Stimulated activated CD4-positive, alpha-beta T cell treated with anti-CD3 and anti-CD28 coated beads, Interleukin-4, amount 100 ng/mL, for 24 hours (primary cell): ENCODE results near the gene GATA2.

Experiments used
- DNase-seq: peaks from one replicate; pipeline ENCODE4 v3.0.0-alpha.2; 2020

Gene GATA2

DNA sequence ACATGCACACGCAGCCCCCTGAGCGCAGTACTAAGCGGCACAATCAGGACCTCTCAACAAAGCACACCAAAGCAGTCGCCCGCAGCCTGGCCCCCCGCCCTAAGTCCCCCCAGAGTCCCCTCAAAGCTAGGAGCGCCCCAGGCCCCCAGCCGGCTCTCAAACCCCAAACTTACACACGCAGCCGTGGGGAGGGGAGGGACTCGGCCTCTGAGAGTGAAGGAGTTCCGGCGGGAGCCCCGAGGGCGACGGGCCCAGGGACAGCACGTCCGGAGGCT lies 5.5 kb downstream of the GATA2 start:
- no peak for DNase-seq

DNA sequence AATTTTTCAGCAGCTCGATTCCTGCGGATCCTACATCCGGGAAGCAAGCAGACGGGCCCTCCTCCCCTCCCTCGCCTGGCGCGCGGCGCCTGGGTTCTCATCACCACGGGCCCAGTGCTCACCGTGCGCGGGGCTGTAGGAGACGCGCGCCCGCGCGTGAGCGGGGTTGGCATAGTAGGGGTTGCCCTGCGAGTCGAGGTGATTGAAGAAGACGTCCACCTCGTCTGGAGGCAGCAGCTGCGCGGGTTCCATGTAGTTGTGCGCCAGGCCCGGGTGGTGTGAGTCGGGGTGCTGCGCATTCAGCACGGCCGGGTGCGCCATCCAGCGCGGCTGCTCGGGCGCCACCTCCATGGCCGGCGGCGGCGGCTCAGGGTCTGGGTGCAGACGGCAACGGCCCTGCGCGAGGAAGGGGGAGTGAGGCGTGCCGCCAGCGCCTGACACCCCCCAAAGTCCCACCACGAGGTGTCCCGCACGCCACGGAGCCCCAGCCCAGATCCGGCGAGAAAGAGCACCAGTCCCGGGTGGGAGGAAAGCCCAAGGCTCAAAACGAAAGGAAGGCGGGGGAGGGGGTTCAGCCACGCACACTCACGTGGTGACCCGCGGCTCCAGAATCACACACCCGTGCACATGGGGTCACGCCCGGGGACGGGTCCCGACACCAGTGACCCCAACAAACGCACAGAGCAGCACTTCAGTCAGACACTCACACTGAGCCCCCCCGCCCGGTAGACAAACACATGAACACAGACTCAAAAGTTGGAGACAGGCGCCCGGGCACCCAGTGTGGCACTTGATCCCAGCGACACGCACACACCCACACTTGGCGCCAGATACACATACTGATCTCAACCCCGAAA lies 6.1 kb downstream of the GATA2 start:
- DNase-seq = no peak

- DNase-seq = no peak
These were observed 6.8 kb downstream of the GATA2 start for GRCh38 chr3:128486205-128486628.

GRCh38 chr3:128485282-128486204 lies 7.5 kb downstream of the GATA2 start:
- DNase-seq = no peak

DNA sequence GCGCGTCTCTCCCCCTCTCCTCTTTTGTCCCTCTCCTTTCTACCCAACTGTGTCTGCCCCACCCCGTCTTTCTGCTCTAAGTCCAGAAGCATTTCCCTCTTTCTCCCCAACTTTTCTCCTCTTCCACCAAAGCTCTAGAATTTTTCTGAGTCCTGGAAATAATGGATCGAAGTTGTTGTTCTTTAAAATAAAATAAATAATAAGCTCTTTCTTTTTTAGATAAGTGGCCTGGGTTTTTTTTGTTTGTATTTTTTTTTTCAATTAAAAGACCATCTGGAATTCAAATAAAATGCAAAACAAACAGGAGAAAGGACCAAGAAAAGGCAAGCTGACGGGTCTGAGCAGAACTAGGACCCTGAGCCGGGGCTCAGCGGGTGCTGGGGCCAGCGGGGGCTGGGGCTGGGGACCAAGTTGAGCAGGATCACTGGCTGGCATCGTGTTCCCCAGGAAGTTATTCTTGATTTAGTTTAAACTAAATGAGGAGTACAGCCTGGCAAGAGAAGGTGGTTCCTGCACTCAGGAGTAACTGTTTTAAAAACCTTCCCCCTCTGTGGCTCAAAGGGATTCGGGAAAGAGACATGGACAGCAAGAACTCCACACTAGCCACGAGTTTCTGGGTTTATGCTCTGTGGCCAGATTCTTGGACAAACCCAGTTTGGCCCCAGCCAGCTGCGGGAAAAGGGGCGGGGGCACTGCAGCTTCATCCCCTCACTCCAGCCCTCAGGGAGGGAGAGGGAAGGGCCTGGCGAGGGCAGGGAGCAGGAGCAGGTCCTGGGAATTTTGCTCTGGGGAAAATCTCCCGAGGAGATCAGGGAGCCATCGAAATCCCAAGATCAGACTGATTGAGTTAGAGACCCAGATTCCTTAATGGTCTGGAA lies 8.4 kb downstream of the GATA2 start:
- no peak for DNase-seq

GRCh38 chr3:128483657-128484403 lies 9.2 kb downstream of the GATA2 start:
- DNase-seq = no peak

- no peak for DNase-seq
These were observed 10.0 kb downstream of the GATA2 start for GRCh38 chr3:128482666-128483656.

DNA sequence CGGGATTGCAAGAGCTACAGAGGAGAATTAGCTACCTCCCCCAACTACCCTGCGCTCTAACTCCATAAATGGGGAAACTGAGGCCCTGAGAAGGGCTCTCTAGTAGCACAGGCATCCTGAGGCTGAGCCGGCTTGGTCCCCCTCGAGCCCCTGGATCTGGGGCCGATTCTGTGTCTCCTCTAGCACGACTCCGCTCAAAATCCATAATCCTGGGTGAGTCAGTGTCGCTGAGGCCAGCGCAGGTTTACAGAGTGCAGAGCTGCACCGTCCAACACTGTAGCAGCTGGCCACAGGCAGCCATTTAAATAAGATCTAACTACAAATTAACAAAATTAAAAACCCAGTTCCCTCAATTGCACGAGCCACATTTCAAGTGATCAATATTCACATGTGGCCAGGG lies 10.8 kb downstream of the GATA2 start:
- no peak for DNase-seq

GRCh38 chr3:128481438-128481942 lies 11.5 kb downstream of the GATA2 start:
- DNase-seq = no peak

GRCh38 chr3:128480717-128481437 lies 12.1 kb downstream of the GATA2 start:
- DNase-seq = no peak

- DNase-seq = no peak
These were observed 12.7 kb downstream of the GATA2 start for GRCh38 chr3:128480278-128480677.

GRCh38 chr3:128479558-128480086 lies 13.4 kb downstream of the GATA2 start:
- DNase-seq = no peak

DNA sequence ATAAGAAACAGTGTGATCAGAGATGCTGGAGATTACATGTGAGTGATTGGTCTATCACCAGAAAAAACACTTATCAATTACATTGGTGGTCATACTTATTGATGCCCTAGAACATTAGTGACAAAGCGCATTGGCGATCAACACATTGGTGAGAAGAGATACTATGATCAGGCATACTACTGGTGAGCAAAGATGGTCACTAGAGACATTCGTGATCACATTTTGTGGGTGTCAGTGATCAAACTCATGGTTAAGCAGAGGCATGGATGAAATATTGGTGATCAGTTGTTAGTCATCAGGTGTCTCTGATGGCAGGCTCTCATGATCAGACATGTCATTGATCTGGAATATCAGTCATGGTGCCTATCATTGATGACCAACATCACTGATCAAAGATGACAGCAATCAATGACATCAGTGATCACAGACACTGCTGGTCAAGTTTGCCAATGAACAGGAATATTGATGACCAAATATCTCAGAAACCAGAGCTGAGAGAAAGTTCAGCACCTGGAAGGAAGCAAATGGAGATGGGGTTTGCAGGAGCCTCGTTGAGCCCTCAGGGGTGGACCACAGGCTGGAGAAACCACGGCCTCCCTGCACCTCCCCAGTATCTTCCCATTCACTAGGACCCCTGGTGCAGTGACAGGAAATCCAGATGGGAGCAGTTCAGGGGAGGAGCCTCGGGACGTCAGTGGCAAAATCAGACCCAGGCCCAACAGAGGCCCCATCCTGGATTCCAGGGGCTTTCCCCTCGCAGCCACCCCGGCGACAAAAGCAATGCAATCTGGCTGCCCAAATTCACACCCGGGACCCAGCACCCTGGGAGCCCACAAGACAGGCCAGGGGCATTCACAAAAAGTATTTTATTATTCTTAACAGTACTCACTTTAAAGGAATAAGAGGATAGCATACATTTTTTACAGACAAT lies 14.2 kb downstream of the GATA2 start:
- DNase-seq = no peak

- DNase-seq = no peak
These were observed 16.3 kb downstream of the GATA2 start for GRCh38 chr3:128476659-128477058.

GRCh38 chr3:128475355-128475754 lies 17.6 kb downstream of the GATA2 start:
- DNase-seq = no peak

- DNase-seq = no peak
These were observed 19.3 kb downstream of the GATA2 start for GRCh38 chr3:128473737-128474136.

DNA sequence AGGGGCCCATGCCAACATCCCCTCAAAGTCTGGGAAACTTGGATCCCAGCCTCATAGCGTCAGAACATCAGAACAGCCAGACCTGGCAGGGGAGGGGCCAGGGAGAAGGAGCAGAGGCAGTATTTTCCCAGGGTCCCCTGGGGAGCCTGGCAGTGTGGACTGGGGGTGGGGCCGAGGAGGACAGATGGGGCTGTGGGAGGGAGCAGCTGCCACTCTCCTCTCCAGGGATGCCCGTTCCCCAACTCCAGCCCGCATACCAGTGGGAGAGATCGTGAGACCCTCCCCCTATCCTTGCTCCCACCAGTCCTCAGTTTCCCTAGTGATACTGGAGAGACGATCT lies 19.9 kb downstream of the GATA2 start:
- DNase-seq = no peak

DNA sequence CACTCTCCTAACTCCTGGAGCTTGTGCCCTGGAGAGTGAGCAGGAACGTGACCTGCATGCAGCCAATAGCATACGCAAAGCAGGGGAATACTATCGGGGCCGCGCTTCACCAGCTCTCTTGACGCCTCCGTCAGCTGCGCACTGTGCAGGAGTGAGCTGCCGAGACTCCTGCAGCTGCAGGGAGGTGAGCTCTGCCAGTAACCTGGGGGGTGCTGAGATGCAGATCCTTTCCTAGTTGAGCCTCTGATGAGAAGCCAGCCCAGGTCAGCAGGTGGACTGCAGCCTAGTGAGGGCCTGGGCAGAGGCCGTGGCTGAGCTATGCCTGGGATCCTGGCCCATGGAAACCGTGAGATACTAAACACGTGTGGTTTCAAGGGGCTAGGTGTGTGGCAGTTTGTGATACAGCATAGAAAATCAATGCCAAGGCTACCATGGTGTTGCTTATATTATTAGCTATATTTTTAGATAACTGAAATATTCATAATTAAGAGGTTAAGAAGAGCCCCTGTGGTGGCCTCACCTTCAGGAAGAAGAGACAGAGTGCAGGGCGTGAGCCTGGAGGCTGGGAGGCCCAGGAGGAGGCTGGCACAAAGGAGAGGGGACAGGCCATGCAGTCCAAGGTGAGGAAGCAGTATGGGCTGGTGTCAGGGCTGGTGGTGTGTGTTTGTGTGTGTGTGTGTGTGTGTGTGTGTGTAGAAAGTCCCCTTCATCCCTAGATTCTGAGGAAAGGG lies 20.4 kb downstream of the GATA2 start:
- no peak for DNase-seq
